NCI-H2227 (cell line): ENCODE data around the gene OR51T1.

Source experiments
- DNase-seq: peaks from one replicate; lab custom pipeline; 2025; ENCODE audit not compliant: unreplicated experiment; lab: John Stamatoyannopoulos, UW

Gene OR51T1

GRCh38 chr11:4926608-4927007 lies 44.9 kb downstream of the OR51T1 start:
- DNase-seq = no peak
